Mammary epithelial cell (primary cell): ENCODE data around the gene LGALS7.

Experiments used
- CTCF ChIP-seq, 2 donors: IDR thresholded peaks in 1 of 2; conservative IDR thresholded peaks in 1 of 2; 2 replicates each; pipeline ENCODE4 v1.5.1; 2011 to 2012; ENCODE audit warnings: inconsistent platforms in 2 of 2, low read length in 2 of 2, mild to moderate bottlenecking in 2 of 2, control low read depth in 1 of 2, low read depth in 1 of 2; ENCODE audit not compliant: insufficient read depth in 1 of 2; ENCODE audit errors: extremely low read depth in 1 of 2
- EZH2 ChIP-seq: IDR thresholded peaks from 2 replicates; pipeline ENCODE4 v1.6.1; 2012; ENCODE audit warnings: low read length, inconsistent platforms, borderline replicate concordance

DNA sequence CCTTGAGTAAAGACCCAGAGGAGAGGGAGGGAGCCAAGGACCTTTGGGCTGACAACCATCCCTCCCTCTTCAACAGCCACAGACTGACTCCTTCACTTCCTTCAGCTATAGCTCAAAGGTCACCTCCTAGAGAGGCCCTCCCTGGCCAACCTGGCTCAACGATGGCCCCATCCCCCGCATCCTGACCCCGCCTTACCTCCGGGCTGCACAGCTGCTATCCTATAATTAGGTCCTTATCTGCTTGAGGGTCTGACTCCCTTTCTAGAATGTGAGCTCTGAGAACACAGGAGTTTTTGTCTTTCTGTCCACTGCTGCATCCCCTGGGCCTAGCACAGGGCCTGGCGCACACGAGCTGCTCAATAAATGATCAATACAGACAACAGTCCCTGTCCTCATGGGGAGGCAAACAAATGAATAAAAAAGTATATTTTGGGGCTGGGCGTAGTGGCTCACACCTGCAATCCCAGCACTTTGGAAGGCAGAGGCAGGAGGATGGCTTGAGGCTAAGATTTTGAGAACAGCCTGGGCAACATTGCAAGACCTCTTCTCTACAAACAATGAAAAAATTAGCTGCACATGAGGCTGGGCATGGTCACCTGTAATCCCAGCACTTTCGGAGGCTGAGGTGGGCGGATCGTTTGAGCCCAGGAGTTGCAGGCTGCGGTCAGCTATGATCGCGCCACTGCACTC, 46.1 kb upstream of the LGALS7 start:
- no peak for TF ChIP-seq CTCF (conservative IDR thresholded peaks at IDR 0.05 in 1 of 2, IDR thresholded peaks at IDR 0.05 in 1 of 2; ENCODE audit: extremely low read depth in 1 of 2, insufficient read depth in 1 of 2, low read depth in 1 of 2, low read length in 2 of 2)
- TF ChIP-seq EZH2: no peak
